Right lobe of liver (tissue), 4 donors: ENCODE measurements around the gene GAREM1.
"Not testable (repeated sequence)": the region's sequence is repeated elsewhere in the genome, so short reads cannot be mapped to it uniquely, and the experiment has no call there.

ENCODE experiments used
- CTCF ChIP-seq, 4 donors: fragments of 200-600 bp in 3 of 4; fragments of 450-650 bp in 1 of 4; IDR thresholded peaks; one replicate each; pipeline versions ENCODE4 v1.5.1 to v1.8.0; 2016 to 2022; ENCODE audit warnings: antibody characterized with exemption in 4 of 4, mild to moderate bottlenecking in 2 of 4
- POLR2A ChIP-seq: fragments of 450-650 bp; IDR thresholded peaks from one replicate; pipeline ENCODE4 v1.6.1; 2017; ENCODE audit warnings: antibody characterized with exemption, mild to moderate bottlenecking
- donor health status: DM: no; HTN: no; CAD: no.
- donor health status: DM: no; HTN: no; CAD: no.
- donor health status: DM: no; HTN: yes; CAD: no.

GRCh38 chr18:32501242-32501641 lies 30.6 kb upstream of the GAREM1 start:
- not testable (repeated sequence) for TF ChIP-seq CTCF (IDR thresholded peaks at IDR 0.05); POLR2A
